OCI-LY7 (cell line): ENCODE measurements around the gene SLA2. TPM values are rescaled to one million over a fixed set of nuclear protein-coding genes. Genes with fewer than 3 reads are reported as not detected.
A peak's percentile ranks its signal among the peaks of the same experiment; 100 is the strongest.

Experiments used
- BruUV-seq: library from RNA; stranded (reverse); fragments of 400-500 nt; replicated peaks from 2 replicates; lab custom pipeline; 2021; lab: Mats Ljungman, UMichigan
- CTCF ChIA-PET: fragments of 300-600 bp; sonication (Branson Sonifier 250); formaldehyde crosslinking; loops from one replicate; lab custom pipeline; 2022; ENCODE audit warnings: antibody characterized with exemption; ENCODE audit not compliant: unreplicated experiment; lab: Charles Lee
- POLR2A ChIA-PET: fragments of 300-600 bp; sonication (Branson Sonifier 250); formaldehyde crosslinking; loops from one replicate; lab custom pipeline; 2022; ENCODE audit warnings: antibody characterized with exemption; lab: Charles Lee
- DNase-seq: peaks from one replicate; pipeline ENCODE4 v3.0.0-alpha.2; 2015; ENCODE audit warnings: low spot score
- H2AFZ ChIP-seq: fragments of 200-600 bp; sonication (generic), shearing (Covaris generic); 2 replicates; pipeline ENCODE4 v1.6.1; 2014; ENCODE audit warnings: mild to moderate bottlenecking, antibody characterized with exemption, low read length, moderate library complexity
- H3K27ac ChIP-seq: fragments of 200-600 bp; sonication (generic); 2 replicates; pipeline ENCODE4 v1.5.1; 2014; ENCODE audit warnings: mixed run types, low read depth, mild to moderate bottlenecking, moderate library complexity, low read length, inconsistent platforms; ENCODE audit not compliant: poor library complexity, severe bottlenecking
- H3K36me3 ChIP-seq: fragments of 200-600 bp; sonication (generic); 2 replicates; pipeline ENCODE4 v1.6.1; 2014; ENCODE audit warnings: mild to moderate bottlenecking, antibody characterized with exemption, low read length, moderate library complexity, mixed read lengths; ENCODE audit not compliant: insufficient read depth
- H3K4me1 ChIP-seq: fragments of 200-600 bp; sonication (generic); 2 replicates; pipeline ENCODE4 v1.5.1; 2014; ENCODE audit warnings: mild to moderate bottlenecking, low read length; ENCODE audit not compliant: insufficient read depth, poor library complexity, severe bottlenecking
- H3K4me2 ChIP-seq: fragments of 200-600 bp; sonication (generic); 2 replicates; pipeline ENCODE4 v1.6.1; 2014; ENCODE audit warnings: mild to moderate bottlenecking, low read length
- H3K4me3 ChIP-seq: fragments of 200-600 bp; sonication (generic); 2 replicates; pipeline ENCODE4 v1.5.1; 2014; ENCODE audit warnings: mild to moderate bottlenecking, low read depth, low read length; ENCODE audit not compliant: poor library complexity, severe bottlenecking
- H3K79me2 ChIP-seq: fragments of 200-600 bp; sonication (generic); 2 replicates; pipeline ENCODE4 v1.6.1; 2016; ENCODE audit warnings: low read depth, mild to moderate bottlenecking, low read length, moderate library complexity, mixed read lengths; ENCODE audit not compliant: insufficient read depth
- H3K9me2 ChIP-seq: fragments of 200-600 bp; sonication (generic); 2 replicates; pipeline ENCODE4 v1.6.1; 2016; ENCODE audit warnings: mild to moderate bottlenecking, low read length, mixed read lengths; ENCODE audit not compliant: insufficient read depth
- H3K9me3 ChIP-seq: fragments of 200-600 bp; sonication (generic); 2 replicates; pipeline ENCODE4 v1.6.1; 2014; ENCODE audit warnings: mild to moderate bottlenecking, mixed run types, low read length, mixed read lengths
- H4K20me1 ChIP-seq: fragments of 200-600 bp; sonication (generic); 2 replicates; pipeline ENCODE4 v1.6.1; 2014; ENCODE audit warnings: mild to moderate bottlenecking, antibody characterized with exemption, low read length, moderate library complexity, mixed read lengths; ENCODE audit not compliant: insufficient read depth
- CTCF ChIP-seq: fragments of 200-600 bp; sonication (generic); conservative IDR thresholded peaks from 2 replicates; pipeline ENCODE4 v1.5.1; 2014; ENCODE audit warnings: mild to moderate bottlenecking, antibody characterized with exemption, low read length, moderate library complexity, mixed read lengths
- EZH2phosphoT487 ChIP-seq: fragments of 200-600 bp; sonication (generic); IDR thresholded peaks from 2 replicates; pipeline ENCODE4 v1.6.1; 2018; ENCODE audit warnings: low read depth, borderline replicate concordance, mild to moderate bottlenecking, mixed run types, antibody characterized with exemption, low read length, moderate library complexity, mixed read lengths
- intact Hi-C: fragments of 100-400 bp; cut with micrococcal nuclease; formaldehyde crosslinking; loops from one replicate; pipeline ENCODE4 v1.10.0; 2022; ENCODE audit not compliant: unreplicated experiment
- total RNA-seq, 2 experiments: library from RNA; depleted of rRNA in 1 of 2; stranded (reverse); fragments of >200 nt in 1 of 2; shearing (Covaris generic) in 1 of 2; gene quantifications; 2 replicates each; pipeline ENCODE4 v1.2.3, GENCODE V29; 2014 to 2022

Gene SLA2
- total RNA-seq, 2 experiments from 2014 or later = 2.0 to 5.0 TPM

GRCh38 chr20:36573798-36574365 is 72.1 kb downstream of the SLA2 start:
- Histone ChIP-seq H3K4me2 (peak overlapping the region; percentile 85), H3K4me3 (peak overlapping the region; percentile 88), H3K9me2 (no peaks in the 10 kb centered on the region), H3K36me3 (peaks cover 25% of the 10 kb centered on the region), H4K20me1 (no peaks in the 10 kb centered on the region), H3K79me2 (peaks cover 48% of the 10 kb centered on the region), H3K27ac (peak overlapping the region; percentile 69), H2AFZ (peak overlapping the region; percentile 13; the same call in 1 of the 2 replicates), H3K9me3 (no peaks in the 10 kb centered on the region), H3K4me1 (peaks cover 25% of the 10 kb centered on the region)
- CTCF ChIA-PET = no interaction called here
- intact Hi-C loops = loop anchor here (1.0 to 5.0 kb wide), 3 partner anchors 21 to 112 kb away; partner anchors contain the start of gene RAB5IF
- 0 out of 2 replicates have a peak, but pooled peaks have one; percentile 30 for TF ChIP-seq CTCF
- TF ChIP-seq EZH2phosphoT487 = no peak
- DNase-seq = peak; percentile 51
- no TSS peak for BruUV-seq
- POLR2A ChIA-PET = interaction anchor here (1.6 to 1.8 kb wide), 2 partner anchors 20 to 31 kb away, joined by 5 to 10 read pairs; partner anchors contain the start of gene RAB5IF

GRCh38 chr20:36573103-36573797 is 72.7 kb downstream of the SLA2 start, which contains the start of gene TGIF2:
TSS of gene TGIF2 (plus strand) at chr20:36573597. CDS start at chr20:36578775, 5,178 bp downstream.
- Histone ChIP-seq H3K36me3 (peaks cover 19% of the 10 kb centered on the region), H4K20me1 (no peaks in the 10 kb centered on the region), H3K4me2 (peak within 1 kb of the TSS; percentile 85), H3K79me2 (peaks cover 43% of the 10 kb centered on the region), H2AFZ (peak within 1 kb of the TSS; percentile 72), H3K4me1 (peaks cover 25% of the 10 kb centered on the region), H3K9me3 (no peaks in the 10 kb centered on the region), H3K4me3 (peak within 1 kb of the TSS; percentile 88), H3K27ac (peak within 1 kb of the TSS; percentile 69), H3K9me2 (no peaks in the 10 kb centered on the region)
- DNase-seq = peak; percentile 95
- ChIA-PET POLR2A (interaction anchor here (0.6 to 1.8 kb wide), 4 partner anchors 21 to 87 kb away, joined by 4 to 10 read pairs (median 4); partner anchors contain the start of gene RAB5IF), CTCF (no interaction called here)
- no peak for TF ChIP-seq CTCF
- no peak for TF ChIP-seq EZH2phosphoT487
- no TSS peak for BruUV-seq
- intact Hi-C loops = loop anchor here (1.0 to 5.0 kb wide), 3 partner anchors 22 to 111 kb away; partner anchors contain the start of gene RAB5IF
